PC-9 (cell line): ENCODE measurements around the gene RASL11B. TPM values are rescaled to one million over a fixed set of nuclear protein-coding genes. Genes with fewer than 3 reads are reported as not detected.

Source experiments
- BruUV-seq: library from RNA; stranded (reverse); fragments of 400-500 nt; replicated peaks from 2 replicates; lab custom pipeline; 2021; lab: Mats Ljungman, UMichigan
- CTCF ChIA-PET: fragments of 300-600 bp; sonication (Branson Sonifier 250); formaldehyde crosslinking; loops from one replicate; lab custom pipeline; 2022; ENCODE audit warnings: antibody characterized with exemption; lab: Charles Lee
- POLR2A ChIA-PET: fragments of 300-600 bp; sonication (Branson Sonifier 250); formaldehyde crosslinking; loops from one replicate; lab custom pipeline; 2022; ENCODE audit warnings: antibody characterized with exemption; ENCODE audit not compliant: unreplicated experiment; lab: Charles Lee
- DNase-seq, 2 experiments: peaks; one replicate each; pipeline versions ENCODE4 v3.0.0 to v3.0.0-alpha.2; 2015 to 2022; ENCODE audit warnings: mixed read lengths in 1 of 2
- H2AFZ ChIP-seq: fragments of 200-600 bp; sonication (generic); 2 replicates; pipeline ENCODE4 v1.8.1; 2017; ENCODE audit warnings: antibody characterized with exemption
- H3F3A ChIP-seq: fragments of 200-600 bp; sonication (generic); 2 replicates; pipeline ENCODE4 v1.8.1; 2017; ENCODE audit warnings: antibody characterized with exemption, mild to moderate bottlenecking, low read depth; ENCODE audit not compliant: insufficient read depth
- H3K27ac ChIP-seq: fragments of 200-600 bp; sonication (generic); 2 replicates; pipeline ENCODE4 v1.6.1; 2016; ENCODE audit warnings: mixed run types
- H3K27me3 ChIP-seq: fragments of 200-600 bp; sonication (generic); 2 replicates; pipeline ENCODE4 v1.6.1; 2016; ENCODE audit warnings: low read depth, mixed run types; ENCODE audit not compliant: insufficient read depth
- H3K36me3 ChIP-seq: fragments of 200-600 bp; sonication (generic); 2 replicates; pipeline ENCODE4 v1.6.1; 2016; ENCODE audit warnings: low read depth, mixed run types
- H3K4me1 ChIP-seq: fragments of 200-600 bp; sonication (generic); replicated peaks from 2 replicates; pipeline ENCODE4 v1.6.1; 2016; ENCODE audit warnings: mixed run types; ENCODE audit not compliant: insufficient read depth
- H3K4me2 ChIP-seq: fragments of 200-600 bp; sonication (generic); 2 replicates; pipeline ENCODE4 v1.6.1; 2017; ENCODE audit warnings: mixed run types
- H3K4me3 ChIP-seq: fragments of 200-600 bp; sonication (generic); 2 replicates; pipeline ENCODE4 v1.6.1; 2016; ENCODE audit warnings: mixed run types
- H3K79me2 ChIP-seq: fragments of 200-600 bp; sonication (generic); 2 replicates; pipeline ENCODE4 v1.6.1; 2017; ENCODE audit warnings: low read depth, mixed run types
- H3K9me2 ChIP-seq: fragments of 200-600 bp; sonication (generic); 2 replicates; pipeline ENCODE4 v1.8.1; 2017; ENCODE audit warnings: mild to moderate bottlenecking; ENCODE audit not compliant: insufficient read depth
- H3K9me3 ChIP-seq: fragments of 200-600 bp; sonication (generic); 2 replicates; pipeline ENCODE4 v1.8.1; 2016; ENCODE audit warnings: low read depth; ENCODE audit not compliant: insufficient read depth
- H4K20me1 ChIP-seq: fragments of 200-600 bp; sonication (generic); 2 replicates; pipeline ENCODE4 v1.8.1; 2017; ENCODE audit not compliant: insufficient read depth
- CTCF ChIP-seq: fragments of 200-600 bp; sonication (generic); conservative IDR thresholded peaks from 2 replicates; pipeline ENCODE4 v1.6.1; 2017; ENCODE audit warnings: mixed run types, antibody characterized with exemption, mild to moderate bottlenecking, moderate library complexity
- EZH2 ChIP-seq: fragments of 200-600 bp; sonication (generic); IDR thresholded peaks from 2 replicates; pipeline ENCODE4 v1.8.0; 2017; ENCODE audit warnings: antibody characterized with exemption, low read depth
- intact Hi-C: fragments of 100-400 bp; cut with micrococcal nuclease; formaldehyde crosslinking; loops from one replicate; pipeline ENCODE4 v1.10.0; 2022; ENCODE audit not compliant: unreplicated experiment
- total RNA-seq: library from RNA; stranded (reverse); gene quantifications from 2 replicates; pipeline ENCODE4 v1.2.3, GENCODE V29; 2021

Gene RASL11B
- total RNA-seq, 1 experiment from 2014 or later, result not detected

DNA sequence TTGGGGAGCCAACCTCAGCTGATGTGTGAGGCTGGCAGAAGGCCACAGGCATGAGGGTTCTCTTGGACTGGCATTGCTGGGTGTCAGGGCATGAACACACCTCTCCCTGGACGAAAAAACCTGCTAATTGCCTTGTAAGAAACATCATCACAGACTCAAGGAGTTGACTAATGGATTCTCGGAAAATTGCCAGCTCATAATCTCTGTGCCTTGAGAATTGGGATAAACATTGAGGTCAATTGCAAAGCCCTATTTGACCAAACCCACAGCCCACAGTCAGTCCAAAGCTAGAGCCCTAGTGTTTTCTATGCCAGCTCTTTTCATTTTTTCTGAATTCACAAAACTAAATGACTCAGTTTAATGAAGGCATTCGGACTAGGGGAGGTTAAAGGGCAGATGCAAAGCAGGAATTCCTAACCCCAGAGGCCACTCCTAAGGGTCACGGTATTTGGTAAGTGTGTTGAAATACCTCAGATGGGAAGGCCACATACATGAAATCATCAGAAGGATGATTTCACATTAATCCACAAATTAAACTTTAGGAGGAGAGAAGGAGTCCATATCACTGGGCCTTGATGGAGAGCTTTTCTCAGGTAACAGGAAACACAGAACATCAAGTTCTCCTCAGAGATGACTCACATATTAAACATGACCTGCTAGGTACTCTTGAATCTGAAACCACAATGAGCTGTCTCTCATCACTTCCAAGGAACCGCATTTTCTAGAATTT, 39.0 kb upstream of the RASL11B start:
- intact Hi-C loops, result loop anchor here (2.0 kb wide), 2 partner anchors 16 to 92 kb away; no protein-coding TSS in a partner anchor
- Histone ChIP-seq H3K4me2 (peak overlapping the region; percentile 17), H4K20me1 (no peaks in the 10 kb centered on the region), H3K27ac (peak overlapping the region; percentile 59), H3K79me2 (no peaks in the 10 kb centered on the region), H3K9me2 (no peaks in the 10 kb centered on the region), H3K27me3 (no peaks in the 10 kb centered on the region), H3K4me3 (no peak overlapping the region), H3F3A (peaks cover 19% of the 10 kb centered on the region; the same call in 1 of the 2 replicates), H3K36me3 (no peaks in the 10 kb centered on the region), H3K4me1 (peaks cover 19% of the 10 kb centered on the region), H3K9me3 (peaks cover 6% of the 10 kb centered on the region; the same call in 1 of the 2 replicates), H2AFZ (no peak overlapping the region)
- CTCF ChIA-PET, result interaction anchor here (1.2 to 1.3 kb wide), 2 partner anchors 38 to 89 kb away, joined by 3 to 4 read pairs; no protein-coding TSS in a partner anchor
- POLR2A ChIA-PET, result interaction anchor here (0.6 to 1.0 kb wide), 6 partner anchors 15 to 750 kb away, joined by 3 to 13 read pairs (median 4); no protein-coding TSS in a partner anchor
- no TSS peak for BruUV-seq
- peak; percentile 29 to 89 for DNase-seq
- TF ChIP-seq CTCF (no peak), EZH2 (no peak)

GRCh38 chr4:52823702-52824092, 38.4 kb upstream of the RASL11B start:
- TF ChIP-seq EZH2 (no peak), CTCF (no peak)
- ChIA-PET POLR2A (interaction anchor here (0.7 to 1.0 kb wide), 2 partner anchors 37 to 111 kb away, joined by 3 to 4 read pairs; no protein-coding TSS in a partner anchor), CTCF (interaction anchor here (1.2 to 1.3 kb wide), 2 partner anchors 37 to 88 kb away, joined by 3 to 4 read pairs; no protein-coding TSS in a partner anchor)
- Histone ChIP-seq H3K27ac (peak overlapping the region; percentile 59), H3K79me2 (no peaks in the 10 kb centered on the region), H2AFZ (no peak overlapping the region), H4K20me1 (no peaks in the 10 kb centered on the region), H3K4me3 (no peak overlapping the region), H3K36me3 (no peaks in the 10 kb centered on the region), H3K27me3 (no peaks in the 10 kb centered on the region), H3K4me2 (peak overlapping the region; percentile 18; the same call in 1 of the 2 replicates), H3K4me1 (peaks cover 19% of the 10 kb centered on the region), H3K9me3 (peaks cover 6% of the 10 kb centered on the region; the same call in 1 of the 2 replicates), H3F3A (peaks cover 19% of the 10 kb centered on the region; the same call in 1 of the 2 replicates), H3K9me2 (no peaks in the 10 kb centered on the region)
- DNase-seq, result no peak
- BruUV-seq, result no TSS peak
- intact Hi-C loops, result loop anchor here (2.0 kb wide), 2 partner anchors 15 to 91 kb away; no protein-coding TSS in a partner anchor

DNA sequence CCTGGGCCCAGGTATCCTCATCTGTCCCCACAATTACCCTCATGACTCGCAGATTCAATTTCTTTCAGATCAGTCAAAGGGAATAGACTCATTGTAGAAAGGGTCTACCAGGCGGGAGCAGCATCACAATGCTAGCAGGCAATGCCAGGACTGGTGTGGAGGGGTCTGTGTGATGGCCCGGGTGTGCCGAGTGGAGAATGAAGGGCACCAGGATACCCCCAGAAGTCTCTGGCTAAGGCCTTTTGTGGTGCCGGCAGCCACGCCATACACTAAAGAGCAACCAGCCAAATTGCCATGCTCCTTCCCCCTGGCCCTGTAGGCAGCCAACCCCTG, 37.9 kb upstream of the RASL11B start:
- no peaks in the 10 kb centered on the region for H3K79me2 ChIP-seq
- H3K27me3 ChIP-seq, result no peaks in the 10 kb centered on the region
- POLR2A ChIA-PET, result no interaction called here
- no peak overlapping the region for H3K4me3 ChIP-seq
- H3K4me1 ChIP-seq, result peaks cover 19% of the 10 kb centered on the region
- no peaks in the 10 kb centered on the region for H3K36me3 ChIP-seq
- H4K20me1 ChIP-seq, result no peaks in the 10 kb centered on the region
- no peak overlapping the region for H2AFZ ChIP-seq
- no peak overlapping the region for H3K27ac ChIP-seq
- H3K4me2 ChIP-seq, result no peak overlapping the region
- intact Hi-C loops, result no loop called here
- DNase-seq, result no peak
- CTCF ChIA-PET, result interaction anchor here (1.2 kb wide), 1 partner anchor 37 kb away, joined by 3 read pairs; no protein-coding TSS in a partner anchor
- H3K9me2 ChIP-seq, result no peaks in the 10 kb centered on the region
- BruUV-seq, result no TSS peak
- TF ChIP-seq EZH2, result no peak
- TF ChIP-seq CTCF, result no peak
- H3F3A ChIP-seq, result peaks cover 19% of the 10 kb centered on the region; the same call in 1 of the 2 replicates
- H3K9me3 ChIP-seq, result peaks cover 6% of the 10 kb centered on the region; the same call in 1 of the 2 replicates
